Pons (tissue), 1 donor: ENCODE results near the gene ZSWIM3.

Experiments used
- DNase-seq: peaks from one replicate; pipeline ENCODE4 v3.0.0-alpha.2; 2016; ENCODE audit warnings: low spot score

ZSWIM3 gene

GRCh38 chr20:45909817-45910669 lies 52.6 kb downstream of the ZSWIM3 start:
- no peak for DNase-seq

- DNase-seq: peak; percentile 93
Observed at GRCh38 chr20:45910670-45911485, 53.5 kb downstream of the ZSWIM3 start.

GRCh38 chr20:45911486-45912343 lies 54.3 kb downstream of the ZSWIM3 start, which contains the start of gene PLTP:
PLTP (minus strand) TSS chr20:45912155; CDS start chr20:45911452, 703 bp downstream.
- DNase-seq: peak; percentile 29

GRCh38 chr20:45912344-45912682 lies 54.9 kb downstream of the ZSWIM3 start:
- DNase-seq: no peak

- no peak for DNase-seq
Observed at GRCh38 chr20:45913116-45913515, 55.7 kb downstream of the ZSWIM3 start.

DNA sequence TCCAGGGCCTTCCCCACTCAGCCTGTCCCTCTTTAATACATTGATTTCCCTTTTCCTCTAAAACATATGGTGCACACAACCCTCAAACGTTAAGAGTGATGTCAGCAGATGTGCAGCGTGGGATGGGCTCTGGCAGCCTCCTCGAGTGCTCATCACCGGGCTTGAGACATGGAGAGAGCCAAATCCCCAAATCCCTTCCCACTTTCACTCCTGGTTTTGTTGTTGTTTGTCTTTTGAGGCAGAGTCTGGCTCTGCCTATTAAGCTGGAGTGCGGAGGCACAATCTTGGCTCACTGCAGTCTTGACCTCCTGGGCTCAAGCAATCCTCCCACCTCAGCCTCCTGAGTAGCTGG lies 60.4 kb downstream of the ZSWIM3 start:
- no peak for DNase-seq

DNA sequence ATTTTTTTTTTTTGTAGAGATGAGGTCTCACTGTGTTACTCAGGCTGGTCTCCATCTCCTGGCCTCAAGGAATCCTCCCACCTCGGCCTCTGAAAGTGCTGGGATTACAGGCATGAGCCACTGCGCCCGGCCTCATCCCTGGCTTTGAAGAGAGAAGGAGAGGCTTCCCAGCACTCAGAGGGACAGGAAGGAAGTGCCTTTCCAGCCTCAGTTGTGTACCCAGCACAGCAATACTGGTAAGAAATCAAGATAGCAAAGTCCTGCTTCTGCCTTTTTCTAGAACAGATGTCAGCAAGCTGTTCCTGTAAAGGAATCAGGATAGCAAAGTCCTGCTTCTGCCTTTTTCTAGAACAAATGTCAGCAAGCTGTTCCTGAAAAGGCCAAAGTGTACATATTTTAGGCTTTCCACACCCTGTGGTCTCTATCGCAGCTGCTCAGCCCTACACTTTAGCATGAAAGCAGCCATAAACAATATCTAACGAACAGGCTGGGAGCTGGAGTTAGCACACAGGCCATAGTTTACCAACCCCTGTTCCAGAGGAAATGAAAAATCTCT lies 60.8 kb downstream of the ZSWIM3 start:
- DNase-seq: no peak

DNA sequence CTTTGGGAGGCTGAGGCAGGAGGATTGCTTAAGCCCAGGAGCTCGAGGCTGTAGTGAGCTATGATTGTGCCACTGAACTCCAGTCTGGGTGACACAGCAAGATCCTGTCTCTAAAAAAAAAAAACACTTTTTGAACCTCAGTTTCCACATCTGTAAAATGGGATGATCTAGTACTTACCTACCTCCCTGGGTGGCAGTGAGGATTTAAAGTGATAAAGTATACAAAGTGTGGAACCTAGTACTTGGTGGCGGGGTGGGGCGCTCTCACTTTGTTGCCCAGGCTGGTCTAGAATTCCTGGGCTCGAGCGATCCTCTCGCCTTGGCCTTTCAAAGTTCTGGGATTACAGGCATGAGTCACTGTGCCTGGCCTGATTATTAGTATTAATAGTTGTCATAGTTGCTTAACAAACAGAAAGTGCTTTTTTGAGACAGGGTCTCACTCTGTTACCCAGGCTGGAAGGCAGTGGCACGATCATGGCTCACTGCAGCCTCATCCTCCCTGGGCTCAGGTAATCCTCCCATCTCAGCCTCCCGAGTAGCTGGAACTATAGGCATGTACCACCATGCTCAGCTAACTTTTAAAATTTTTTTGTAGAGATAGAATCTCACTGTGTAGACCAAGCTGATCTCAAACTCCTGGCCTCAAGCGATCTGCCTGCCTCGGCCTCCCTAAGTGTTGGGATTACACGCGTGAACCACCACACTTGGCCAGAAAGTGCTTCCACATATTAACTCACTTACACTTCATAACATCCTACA lies 61.5 kb downstream of the ZSWIM3 start:
- DNase-seq: no peak

DNA sequence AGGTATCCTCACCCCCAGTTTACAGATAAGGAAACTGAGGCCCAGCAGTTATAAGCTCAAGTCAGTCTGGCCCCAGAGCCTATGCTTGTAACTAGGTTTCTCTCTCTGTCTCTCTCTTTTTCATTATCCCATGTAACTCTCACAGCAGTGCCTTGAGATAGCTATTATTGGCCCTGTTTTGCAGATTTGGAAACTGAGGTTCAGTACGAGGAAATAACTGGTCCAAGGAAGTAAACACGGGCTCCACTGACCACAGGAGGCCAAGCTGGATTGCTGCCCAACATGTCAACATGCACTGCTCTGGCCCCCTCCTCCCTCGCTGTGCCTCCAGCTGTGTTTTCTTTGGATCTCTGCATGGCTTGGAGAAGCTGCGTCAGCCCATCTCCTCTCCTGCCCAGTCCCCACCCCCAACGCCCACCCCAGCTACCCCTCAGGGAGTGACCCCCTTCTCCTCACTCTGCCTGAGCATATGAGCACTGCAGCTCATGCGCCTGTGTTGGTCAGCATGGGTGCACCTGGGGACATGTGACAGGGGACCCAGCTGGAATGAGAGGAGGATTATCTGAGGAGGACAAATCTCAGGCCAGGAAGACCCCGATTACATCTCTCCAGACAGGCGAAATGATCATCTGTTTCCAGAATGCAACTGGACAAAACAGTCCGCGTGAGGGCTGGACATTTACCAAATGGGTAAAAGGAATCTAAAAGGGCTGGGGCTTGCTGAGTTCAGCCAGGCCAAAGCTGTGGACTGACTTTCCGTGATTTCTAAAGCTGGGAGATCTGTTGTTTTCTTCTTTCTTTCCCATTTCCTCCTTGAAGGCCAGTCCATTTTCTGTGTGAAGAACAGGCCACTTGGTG lies 62.4 kb downstream of the ZSWIM3 start:
- no peak for DNase-seq

- DNase-seq: no peak
Observed at GRCh38 chr20:45920462-45921336, 63.3 kb downstream of the ZSWIM3 start.

- DNase-seq: no peak
Observed at GRCh38 chr20:45921337-45922189, 64.1 kb downstream of the ZSWIM3 start.

DNA sequence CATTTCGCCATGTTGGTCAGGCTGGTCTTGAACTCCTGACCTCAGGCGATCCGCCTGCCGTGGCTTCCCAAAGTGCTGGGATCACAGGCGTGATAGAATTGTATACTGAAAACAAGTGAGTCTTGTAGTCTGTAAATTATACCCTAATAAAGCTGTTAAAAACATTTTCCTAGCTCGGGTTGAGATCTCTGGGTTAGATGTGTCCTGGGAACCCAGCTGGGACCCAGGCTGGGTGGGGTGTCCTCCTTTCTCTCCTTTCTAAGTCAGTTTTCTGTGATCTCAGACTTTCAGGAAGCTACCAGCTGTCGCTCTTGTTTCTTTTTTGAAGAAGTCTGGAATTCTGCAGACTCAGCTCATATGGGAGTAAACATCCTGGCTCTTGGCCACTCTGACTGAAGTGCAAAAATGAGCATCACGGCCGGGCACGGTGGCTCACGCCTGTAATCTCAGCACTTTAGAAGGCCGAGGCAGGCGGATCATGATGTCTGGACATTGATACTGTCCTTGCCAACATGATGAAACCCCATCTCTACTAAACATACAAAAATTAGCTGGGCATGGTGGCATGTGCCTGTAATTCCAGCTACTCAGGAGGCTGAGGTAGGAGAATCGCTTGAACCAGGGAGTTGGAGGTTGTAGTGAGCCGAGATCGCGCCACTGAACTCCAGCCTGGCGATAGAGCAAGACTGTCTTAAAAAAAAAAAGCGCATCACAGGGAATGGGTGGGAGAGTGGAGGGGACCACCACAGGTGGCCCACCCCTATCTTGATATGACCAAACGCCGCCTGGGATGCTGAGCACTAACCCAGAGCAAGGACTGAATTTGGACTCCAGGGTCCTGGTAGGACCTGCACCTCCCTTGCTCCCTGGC lies 67.2 kb downstream of the ZSWIM3 start:
- peak; percentile 81 for DNase-seq

GRCh38 chr20:45925821-45926506 lies 68.5 kb downstream of the ZSWIM3 start:
- no peak for DNase-seq

DNA sequence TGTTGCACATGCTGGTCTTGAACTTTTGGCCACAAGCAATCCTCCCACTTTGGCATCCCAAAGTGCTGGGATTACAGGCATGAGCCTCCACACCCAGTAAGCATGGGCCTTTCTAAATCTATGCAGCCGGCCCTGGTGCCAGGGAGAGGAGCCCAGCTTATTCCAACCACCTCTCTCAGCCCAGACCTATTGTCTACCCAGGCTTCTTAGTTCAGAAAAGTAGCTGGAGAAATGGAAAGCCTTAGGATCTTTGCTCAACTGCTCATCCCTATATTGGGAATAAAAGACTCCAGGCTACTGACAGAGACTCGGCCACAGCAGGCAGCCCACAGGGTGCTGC lies 69.3 kb downstream of the ZSWIM3 start:
- DNase-seq: no peak

DNA sequence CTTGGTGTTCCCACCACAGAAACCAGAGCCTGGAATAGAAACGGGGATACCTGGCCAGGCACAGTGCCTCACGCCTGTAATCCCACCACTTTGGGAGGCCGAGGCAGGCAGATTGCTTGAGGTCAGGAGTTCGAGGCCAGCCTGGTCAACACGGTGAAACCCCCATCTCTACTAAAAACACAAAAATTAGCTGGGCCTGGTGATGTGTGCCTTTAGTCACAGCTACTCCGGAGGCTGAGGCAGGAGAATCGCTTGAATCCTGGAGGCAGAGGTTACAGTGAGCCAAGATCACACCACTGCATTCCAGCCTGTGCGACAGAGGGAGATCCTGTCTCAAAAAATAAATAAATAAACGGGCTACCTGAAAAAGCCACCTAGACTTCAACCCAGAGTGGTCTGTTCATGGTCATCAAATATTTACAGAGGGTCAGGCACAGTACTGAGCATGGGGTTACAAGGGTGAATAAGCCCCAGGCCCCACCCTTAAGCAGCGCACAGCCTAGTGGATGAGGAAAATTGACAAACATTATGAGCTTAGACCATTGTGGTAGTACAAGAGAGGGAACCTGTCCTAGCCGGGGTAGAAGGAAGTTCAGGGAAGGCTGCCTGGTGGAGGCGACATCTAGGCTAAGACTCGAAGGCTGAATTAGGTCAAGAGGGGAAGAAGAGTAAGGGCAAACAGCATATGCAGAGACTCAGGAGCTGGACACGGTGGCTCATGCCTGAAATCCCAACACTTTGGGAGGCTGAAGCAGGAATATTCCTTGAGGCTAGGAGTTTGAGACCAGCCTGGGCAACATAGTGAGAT lies 69.9 kb downstream of the ZSWIM3 start:
- no peak for DNase-seq
